Stimulated activated CD4-positive, alpha-beta T cell treated with anti-CD3 and anti-CD28 coated beads, Interleukin-15, amount 100 ng/mL, for 24 hours (primary cell): ENCODE measurements around the gene CFD.
"Not testable (repeated sequence)": the region's sequence is repeated elsewhere in the genome, so short reads cannot be mapped to it uniquely, and the experiment has no call there.

Experiments used
- DNase-seq: peaks from one replicate; pipeline ENCODE4 v3.0.0-alpha.2; 2020

CFD gene

DNA sequence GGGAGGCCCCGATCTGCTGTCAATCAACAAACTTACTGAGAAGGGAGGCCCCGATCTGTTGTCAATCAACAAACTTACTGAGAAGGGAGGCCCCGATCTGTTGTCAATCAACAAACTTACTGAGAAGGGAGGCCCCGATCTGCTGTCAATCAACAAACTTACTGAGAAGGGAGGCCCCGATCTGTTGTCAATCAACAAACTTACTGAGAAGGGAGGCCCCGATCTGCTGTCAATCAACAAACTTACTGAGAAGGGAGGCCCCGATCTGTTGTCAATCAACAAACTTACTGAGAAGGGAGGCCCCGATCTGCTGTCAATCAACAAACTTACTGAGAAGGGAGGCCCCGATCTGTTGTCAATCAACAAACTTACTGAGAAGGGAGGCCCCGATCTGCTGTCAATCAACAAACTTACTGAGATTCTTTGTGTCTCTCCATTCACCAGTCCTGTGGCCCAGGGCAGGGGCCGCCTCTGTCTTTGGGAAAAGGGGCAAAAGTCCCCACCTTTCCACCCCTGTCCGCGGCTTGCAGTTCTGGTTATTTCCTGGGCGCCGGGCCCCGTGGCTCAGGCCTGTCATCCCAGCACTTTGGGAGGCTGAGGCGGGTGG lies 5.7 kb upstream of the CFD start:
- DNase-seq, result not testable (repeated sequence)

DNA sequence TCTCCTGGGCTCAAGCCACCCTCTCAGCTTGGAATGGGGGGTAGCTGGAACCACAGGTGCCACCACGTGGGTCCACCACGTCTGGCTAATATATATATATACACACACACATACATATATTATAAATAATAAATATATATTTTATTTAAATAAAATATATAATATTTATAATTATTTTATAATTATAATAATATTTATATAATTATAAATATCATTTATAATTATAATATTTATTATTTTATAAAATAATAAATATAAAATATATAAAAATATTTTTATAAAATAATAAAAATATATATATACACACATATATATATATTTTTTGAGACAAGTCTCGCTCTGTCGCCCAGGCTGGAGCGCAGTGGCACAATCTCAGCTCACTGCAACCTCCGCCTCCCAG lies 4.9 kb upstream of the CFD start:
- DNase-seq, result no peak

DNA sequence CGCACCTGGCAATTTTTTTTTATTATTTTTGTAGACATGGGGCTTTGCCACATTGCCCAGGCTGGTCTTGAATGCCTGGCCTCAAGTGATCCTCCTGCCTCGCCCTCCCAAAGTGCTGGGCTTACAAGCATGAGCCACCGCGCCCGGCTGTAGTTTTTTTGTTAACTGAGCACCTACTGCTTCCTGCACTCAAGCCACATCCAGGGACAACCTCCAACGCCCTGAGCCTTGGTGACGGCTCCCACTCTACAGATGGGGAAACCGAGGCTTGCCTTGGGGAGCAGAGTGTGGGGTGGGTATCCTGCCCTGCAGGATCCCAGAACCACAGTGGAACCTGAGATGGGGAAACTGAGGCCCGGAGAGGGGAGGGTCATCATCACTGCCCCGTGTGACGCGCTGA lies 4.3 kb upstream of the CFD start:
- DNase-seq, result no peak

DNA sequence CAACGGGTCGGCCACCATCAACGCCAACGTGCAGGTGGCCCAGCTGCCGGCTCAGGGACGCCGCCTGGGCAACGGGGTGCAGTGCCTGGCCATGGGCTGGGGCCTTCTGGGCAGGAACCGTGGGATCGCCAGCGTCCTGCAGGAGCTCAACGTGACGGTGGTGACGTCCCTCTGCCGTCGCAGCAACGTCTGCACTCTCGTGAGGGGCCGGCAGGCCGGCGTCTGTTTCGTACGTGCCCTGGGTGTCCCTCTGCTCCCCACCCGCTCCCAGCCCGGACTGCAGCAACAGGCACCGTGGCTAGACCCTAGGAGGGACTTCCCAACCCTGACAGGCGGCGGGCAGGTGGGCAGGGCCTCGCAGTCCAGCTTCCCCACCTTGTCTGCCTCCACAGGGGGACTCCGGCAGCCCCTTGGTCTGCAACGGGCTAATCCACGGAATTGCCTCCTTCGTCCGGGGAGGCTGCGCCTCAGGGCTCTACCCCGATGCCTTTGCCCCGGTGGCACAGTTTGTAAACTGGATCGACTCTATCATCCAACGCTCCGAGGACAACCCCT lies 3.8 kb upstream of the CFD start:
- DNase-seq, result no peak

DNA sequence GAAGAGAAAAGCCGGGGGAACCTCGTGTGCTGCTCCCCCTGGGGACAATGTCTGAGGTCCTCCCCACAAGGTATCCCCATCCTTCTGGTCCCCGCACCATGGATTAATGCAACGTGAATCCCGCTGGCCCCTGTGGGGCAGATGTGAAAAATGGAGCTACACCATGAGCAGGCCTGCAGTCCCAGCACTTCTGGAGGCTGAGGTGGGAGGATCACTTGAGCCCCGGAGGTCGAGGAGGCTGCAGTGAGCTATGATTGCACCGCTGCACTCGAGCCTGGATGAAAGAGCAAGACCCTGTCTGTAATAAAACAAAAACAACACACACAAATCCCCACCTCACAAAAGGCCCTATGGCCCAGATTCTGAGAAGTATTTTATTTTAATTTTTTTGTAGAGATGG lies 1.2 kb upstream of the CFD start:
- no peak for DNase-seq

DNA sequence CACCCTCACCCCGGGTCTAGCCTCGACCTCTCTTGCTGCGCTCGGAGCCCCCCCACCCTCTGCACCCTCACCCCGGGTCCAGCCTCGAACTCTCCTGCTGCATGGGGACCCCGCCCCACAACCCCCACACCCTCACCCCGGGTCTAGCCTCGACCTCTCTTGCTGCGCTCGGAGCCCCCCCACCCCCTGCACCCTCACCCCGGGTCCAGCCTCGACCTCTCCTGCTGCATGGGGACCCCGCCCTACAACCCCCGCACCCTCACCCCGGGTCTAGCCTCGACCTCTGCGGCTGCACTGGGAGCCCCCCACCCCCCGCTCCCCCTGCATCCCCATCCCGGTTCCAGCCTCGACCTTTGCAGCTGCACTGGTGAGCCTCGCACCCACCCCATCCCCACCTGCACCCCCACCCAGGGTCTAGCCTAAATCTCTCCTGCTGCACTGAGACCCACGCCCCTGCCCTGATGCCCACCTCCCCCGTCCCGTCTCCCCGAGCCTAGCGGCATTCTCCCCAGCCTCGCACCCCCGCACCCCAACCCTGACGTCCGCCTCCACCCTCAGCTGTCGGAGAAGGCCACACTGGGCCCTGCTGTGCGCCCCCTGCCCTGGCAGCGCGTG lies 1.8 kb downstream of the CFD start:
- DNase-seq, result no peak

DNA sequence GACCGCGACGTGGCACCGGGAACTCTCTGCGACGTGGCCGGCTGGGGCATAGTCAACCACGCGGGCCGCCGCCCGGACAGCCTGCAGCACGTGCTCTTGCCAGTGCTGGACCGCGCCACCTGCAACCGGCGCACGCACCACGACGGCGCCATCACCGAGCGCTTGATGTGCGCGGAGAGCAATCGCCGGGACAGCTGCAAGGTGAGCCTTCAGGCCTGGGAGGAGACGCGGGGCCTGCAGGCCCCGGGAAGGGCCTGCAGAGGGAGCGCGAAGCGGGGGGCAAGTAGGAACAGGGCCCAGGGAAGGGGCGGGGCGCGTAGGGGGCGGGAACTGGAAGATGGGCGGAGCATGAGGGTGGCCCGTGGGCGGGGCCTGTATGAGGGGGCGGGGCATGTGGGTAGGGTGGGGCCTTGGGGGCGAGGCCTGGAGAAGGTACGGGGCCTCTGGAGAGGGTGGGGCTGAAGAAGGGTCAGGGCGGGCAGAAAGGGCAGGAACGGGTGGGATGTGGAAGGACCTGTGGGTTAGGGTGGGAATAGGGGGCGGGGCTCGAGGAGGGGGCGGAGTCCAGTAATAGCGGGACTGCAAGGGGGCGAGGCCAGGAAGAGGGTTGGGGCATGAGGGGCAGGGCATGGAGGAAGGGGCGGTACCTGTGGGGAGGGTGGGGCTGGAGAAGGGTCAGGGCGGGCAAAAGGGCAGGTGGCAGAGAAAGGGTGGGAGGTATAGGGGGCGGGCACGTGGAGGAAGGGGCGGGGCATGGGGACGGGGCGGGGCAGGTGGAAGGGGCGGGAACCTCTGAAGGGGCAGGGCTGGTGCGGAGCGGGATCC lies 2.5 kb downstream of the CFD start:
- peak; percentile 70 for DNase-seq

DNA sequence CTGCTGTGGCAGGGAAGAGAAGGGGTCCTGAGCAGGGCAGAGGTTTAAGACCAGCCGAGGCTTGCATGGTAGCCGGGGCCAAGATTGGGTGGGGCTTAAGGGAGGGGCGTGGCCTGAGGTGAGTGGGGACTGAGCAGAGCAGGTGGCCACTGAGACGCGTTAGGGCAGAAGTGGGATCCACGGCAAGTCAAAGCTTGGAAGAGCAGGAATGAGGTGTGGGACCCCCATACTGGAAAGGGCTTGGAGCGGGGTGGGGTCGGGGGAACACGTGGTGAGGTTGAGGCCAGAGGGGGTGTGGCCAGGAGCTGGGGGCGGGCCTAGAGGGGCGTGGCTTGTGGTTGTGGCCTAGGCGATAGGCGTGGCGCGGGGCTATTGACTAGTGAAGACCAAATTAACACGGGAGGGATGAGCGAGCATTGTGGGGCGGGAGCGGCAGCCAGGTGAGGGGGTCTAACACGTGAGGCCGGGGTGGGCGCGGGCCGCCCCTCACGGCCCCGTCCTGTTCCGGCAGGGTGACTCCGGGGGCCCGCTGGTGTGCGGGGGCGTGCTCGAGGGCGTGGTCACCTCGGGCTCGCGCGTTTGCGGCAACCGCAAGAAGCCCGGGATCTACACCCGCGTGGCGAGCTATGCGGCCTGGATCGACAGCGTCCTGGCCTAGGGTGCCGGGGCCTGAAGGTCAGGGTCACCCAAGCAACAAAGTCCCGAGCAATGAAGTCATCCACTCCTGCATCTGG lies 3.3 kb downstream of the CFD start:
- peak; percentile 84 for DNase-seq

DNA sequence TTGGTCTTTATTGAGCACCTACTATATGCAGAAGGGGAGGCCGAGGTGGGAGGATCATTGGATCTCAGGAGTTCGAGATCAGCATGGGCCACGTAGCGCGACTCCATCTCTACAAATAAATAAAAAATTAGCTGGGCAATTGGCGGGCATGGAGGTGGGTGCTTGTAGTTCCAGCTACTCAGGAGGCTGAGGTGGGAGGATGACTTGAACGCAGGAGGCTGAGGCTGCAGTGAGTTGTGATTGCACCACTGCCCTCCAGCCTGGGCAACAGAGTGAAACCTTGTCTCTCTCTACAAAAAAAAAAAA lies 3.8 kb downstream of the CFD start:
- no peak for DNase-seq

DNA sequence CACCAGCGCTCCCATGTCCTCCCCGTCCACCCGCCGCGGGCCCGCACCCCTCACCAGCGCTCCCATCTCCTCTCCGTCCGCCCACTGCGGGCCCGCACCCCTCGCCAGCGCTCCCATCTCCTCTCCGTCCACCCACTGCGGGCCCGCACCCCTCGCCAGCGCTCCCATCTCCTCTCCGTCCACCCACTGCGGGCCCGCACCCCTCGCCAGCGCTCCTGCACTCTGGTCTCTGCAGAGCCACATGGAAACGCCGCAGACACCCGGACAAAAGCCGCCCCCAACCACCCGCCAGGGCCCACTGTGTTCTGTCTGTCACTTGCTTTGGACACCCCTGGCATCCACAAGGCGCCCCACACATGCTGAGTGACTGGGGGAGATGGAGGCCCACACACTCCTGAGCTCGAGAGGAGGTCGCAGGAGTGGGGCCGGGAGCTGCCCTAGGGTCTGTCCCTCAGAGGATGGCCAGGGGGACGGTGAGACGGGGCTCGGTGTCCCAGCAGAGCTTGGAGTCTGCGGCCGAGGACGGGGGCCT lies 7.4 kb downstream of the CFD start:
- DNase-seq, result no peak

DNA sequence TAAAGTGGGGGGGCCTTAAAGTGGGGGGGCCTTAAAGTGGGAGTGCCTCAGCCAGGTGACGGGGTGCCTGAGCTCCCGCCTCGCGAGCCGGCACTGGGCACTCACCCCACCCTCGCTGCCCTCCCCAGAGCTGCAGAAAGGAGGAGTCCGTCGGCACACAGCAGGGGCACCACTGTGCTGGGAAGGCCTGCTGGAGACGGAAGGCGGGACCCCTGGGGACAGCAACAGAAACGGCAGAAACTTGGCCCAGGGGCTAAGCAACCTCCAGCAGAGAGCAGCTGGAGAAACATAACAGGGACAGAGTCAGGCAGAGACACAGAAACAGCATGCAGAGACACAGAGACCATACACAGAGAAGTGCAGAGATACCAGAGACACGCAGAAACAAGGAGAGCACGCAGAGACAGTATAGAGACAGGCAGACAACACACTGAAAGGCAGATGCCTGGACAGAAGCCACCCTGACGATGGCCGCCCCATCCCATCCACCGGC lies 7.9 kb downstream of the CFD start:
- no peak for DNase-seq

DNA sequence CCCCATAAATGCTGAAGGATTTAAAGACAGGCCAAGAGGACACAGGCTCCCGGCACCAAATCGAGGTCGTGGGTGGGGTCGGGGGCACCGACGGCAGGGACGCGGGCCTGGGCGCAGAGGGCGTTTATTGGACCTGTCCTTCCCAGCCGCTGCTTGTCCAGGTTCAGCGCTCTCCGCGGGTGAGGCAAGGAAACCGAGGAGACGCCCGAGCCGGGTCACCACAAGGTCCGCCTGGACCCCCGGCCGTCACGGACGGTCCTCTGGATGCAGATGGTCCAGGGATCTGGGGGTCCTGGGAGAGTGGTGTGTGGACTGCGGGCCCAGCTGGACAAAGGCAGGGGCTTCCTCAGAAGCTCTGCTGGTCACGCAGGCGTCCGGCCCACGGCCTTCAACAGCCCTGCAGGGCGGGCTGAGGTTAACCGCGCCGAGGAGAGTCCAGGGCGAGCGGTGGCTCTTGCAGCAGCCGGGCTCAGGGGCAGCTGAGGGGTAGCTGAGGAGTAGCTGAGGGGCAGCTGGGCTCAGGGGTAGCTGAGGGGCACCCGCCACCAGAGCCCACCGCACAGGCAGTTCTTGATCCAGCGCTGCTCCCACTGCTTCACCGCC lies 8.5 kb downstream of the CFD start:
- DNase-seq, result no peak

DNA sequence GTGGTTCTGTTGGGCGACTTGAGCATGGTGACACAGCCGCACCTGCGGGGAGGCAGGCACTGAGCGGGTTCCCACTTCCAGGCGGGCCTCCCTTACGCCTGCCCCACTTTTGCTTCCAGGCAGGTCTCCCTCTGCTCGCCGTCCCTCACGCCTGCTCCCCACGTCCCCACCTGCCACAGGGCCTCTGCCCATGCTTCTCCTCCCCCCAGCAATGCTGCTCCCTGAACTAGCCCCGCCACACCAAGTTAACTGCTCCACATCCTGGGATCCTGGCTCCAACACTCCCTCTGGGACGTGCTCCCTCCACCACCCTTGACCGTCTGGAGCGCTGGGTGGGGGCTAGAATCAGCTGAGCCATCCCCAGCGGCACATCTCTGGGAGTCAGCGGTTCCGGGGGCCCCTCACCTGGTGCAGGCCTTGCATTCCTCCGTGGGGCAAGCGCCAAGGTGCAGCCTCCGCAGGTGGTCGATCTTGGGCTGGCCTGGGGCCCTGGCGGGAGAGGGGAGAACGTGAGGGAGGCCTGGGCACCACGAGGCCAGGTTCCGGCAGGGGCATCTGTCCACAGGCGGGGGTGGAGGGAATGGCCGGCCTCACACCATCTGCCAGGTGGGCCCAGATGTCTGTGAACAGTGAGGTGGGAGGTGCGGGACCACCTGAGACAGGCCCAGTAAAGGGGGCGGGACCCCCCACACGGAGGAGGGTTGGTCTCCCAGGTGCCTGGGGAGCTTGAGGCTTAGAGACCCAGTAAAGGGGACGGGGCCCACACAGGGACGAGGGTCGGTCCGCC lies 9.2 kb downstream of the CFD start:
- no peak for DNase-seq

DNA sequence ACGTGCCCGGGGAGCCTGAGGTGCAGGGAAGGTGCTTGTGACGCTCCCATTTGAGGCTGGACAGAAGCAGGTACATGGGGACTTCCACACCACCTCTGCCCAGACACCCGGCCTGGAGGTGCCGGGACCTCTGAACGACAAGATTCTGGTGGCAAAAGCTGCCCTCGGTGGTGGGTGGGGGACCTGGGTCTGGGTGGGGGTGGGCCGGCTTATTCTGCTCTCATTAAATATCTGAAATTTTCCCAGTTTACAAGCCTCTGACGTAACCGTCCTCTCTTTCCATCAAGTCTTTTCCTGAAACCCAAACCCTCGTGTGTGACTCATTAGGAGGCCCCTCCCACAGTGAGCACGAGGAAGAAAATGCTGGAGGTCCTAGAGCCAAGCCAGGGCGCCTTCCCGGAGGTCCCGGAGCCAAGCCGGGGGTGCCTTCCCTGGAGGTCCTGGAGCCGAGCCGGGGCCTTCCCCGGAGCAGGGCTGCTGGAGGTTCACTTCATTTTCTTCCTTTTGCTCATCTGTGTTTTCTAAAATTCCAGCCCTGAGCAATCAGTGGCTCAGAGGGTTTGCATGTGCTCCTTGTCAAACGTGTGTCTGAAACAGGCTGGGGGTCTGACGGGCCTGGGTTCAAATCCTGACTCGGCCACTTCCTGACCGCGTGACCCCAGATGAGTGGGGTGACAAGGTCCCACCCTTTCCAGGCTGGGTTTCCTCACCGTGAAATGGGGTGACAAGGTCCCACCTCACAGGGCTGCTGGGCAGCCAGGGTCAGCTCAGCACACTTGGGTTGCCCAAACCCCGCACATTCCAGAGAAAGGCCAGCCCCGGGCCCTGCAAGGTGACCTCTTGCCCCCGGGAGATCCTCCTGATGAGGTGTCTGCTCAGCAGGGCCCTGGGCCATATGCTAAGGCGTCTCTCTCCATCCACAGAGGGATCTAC lies 10.0 kb downstream of the CFD start:
- DNase-seq, result no peak

DNA sequence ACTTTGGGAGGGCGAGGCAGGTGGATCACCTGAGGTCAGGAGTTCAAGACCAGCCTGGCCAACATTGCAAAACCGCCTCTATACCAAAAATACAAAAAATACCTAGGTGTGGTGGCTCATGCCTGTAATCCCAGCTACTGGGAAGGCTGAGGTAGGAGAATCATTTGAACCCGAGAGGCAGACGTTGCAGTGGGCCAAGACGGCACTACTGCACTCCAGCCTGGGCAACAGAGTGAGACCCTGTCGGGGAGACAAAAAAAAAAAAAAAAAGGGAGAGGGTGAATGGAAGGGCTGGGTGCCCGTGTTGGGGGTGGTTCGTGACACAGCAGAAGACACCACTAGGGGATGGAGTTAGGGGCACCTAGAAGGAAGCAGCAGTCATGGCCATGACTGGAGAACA lies 10.8 kb downstream of the CFD start:
- no peak for DNase-seq

DNA sequence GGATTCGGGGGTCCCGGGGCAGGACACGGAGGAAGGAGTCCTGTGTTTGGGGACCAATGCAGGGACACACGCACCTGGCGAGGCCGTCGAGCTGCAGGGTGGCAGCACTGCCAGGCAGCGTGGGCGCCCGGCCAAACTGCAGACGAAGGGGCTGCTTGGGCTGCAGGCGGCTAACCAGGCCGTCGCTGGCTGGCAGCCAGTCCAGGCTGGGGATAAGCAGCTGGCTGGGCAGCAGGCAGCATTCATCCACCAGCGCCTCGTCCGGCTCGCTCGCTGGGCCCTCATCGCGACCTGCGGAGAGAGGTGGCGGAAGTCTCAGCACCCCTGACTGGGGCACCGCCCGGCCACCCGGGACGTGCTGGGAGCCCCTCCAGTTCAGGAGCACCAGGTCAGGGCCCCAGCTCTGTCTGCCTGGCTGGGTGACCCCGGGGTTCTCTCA lies 11.5 kb downstream of the CFD start:
- no peak for DNase-seq

DNA sequence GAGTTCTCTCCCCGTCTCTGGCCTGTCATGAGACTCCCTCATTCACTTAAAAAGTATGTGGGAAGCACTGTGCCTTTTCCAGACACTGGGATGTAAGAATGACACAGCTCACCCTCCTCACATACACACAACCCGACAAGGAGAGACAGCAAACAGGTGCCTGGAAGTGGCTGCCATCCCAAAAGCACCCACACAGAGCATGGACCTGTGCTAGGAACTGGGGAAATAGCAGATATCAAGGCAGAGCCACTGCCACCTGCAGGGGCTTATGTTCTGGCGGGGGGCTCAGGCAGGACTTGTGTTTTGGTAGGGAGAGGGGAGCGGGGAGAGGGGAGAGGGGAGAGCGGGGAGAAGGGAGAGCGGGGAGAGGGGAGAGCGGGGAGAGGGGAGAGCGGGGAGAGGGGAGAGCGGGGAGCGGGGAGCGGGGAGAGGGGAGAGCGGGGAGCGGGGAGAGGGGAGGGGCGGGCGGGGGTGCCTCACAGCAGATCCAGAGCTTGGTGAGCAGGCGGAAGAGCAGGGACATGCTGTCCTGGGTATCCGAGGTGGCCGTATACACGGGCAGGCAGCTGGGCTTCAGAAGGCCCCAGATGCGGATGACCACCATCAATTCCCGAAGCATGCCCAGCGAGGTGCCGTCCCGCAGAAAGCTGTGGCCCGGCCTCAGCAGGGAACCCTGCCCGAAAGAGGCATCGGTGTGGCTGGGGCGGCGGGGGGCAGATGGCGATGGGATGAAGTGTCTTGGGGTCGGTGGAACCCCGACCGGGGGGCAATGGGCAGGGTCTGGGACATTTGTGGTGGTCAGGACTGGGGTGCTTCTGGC lies 12.2 kb downstream of the CFD start:
- peak; percentile 27 for DNase-seq

DNA sequence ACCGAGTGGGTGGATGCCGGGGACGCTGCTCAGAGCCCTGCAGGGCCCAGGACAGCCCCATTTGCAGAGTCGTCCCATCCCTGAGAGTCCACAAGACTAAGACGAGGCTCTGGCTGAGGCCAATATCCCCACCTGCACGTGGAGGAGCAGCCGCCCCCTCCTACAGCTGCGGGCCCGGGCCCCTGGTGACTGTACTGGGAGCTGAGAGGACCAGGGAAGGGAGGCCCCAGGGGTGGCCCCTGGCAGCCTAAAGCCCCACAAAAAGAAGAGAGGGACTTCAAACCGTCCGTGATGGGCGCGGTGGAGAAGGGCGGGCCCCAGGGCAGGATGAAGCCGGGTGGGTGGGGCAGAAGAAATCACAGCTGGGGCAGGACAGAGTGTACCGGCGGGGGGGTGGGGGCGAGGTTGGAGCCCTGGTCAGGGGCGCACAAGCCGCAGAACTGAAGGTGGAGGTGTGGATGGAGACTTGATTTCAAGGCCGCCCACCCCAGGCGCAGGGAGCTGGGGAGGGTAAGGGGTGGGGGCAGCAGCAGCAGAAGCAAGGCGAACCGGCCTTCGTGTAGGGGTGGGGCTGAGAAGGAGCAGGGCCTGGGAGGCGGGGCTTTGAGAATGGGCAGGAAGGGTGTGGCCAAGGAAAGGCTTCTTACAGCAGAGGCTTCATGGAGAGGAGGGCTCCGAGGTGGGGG lies 12.9 kb downstream of the CFD start:
- peak; percentile 88 for DNase-seq

DNA sequence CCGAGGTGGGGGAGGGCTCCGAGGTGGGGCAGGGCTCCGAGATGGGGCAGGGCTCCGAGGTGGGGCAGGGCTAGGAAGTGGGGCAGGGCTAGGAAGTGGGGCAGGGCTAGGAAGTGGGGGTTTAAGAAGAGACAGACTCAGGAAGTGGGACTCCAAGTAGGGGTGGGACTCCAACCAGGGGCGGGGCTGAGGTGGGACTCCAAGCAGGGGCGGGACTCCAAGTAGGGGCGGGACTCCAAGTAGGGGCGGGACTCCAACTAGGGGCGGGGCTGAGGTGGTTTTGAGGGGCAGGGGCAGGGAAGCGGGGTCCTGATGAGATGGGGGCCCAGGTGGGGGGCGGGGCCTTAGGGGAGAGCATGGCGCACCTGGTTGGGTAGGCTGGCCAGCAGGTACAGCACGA lies 13.6 kb downstream of the CFD start:
- DNase-seq, result peak; percentile 70
